ENCODE results near the gene MED19. TPM values are rescaled to one million over a fixed set of nuclear protein-coding genes. Genes with fewer than 3 reads are reported as not detected.
A peak's percentile ranks its signal among the peaks of the same experiment; 100 is the strongest.

Gene MED19
- total RNA-seq, 2 experiments from 2014 or later = 13.7 to 14.9 TPM

GRCh38 chr11:57674251-57674650 is 37.8 kb downstream of the MED19 start:
- H3K4me3 Mint-ChIP-seq = no peak overlapping the region
- no peaks in the 10 kb centered on the region for H3K27me3 Mint-ChIP-seq
- peak overlapping the region; percentile 55 for H3K27ac Mint-ChIP-seq
- intact Hi-C loops (cut with DNase I, micrococcal nuclease) = loop anchor here in 1 of 2 experiments (5.0 kb wide), 1 partner anchor 123 kb away; no protein-coding TSS in a partner anchor
- Histone ChIP-seq H3K4me1 (ENCODE audit: insufficient read depth, low read length) (peaks cover 52% of the 10 kb centered on the region), H3K9me3 (ENCODE audit: control insufficient read depth in 1 of 2, insufficient read depth in 1 of 2, low read length in 2 of 2) (no peaks in the 10 kb centered on the region), H3K27ac (ENCODE audit: low read depth in 1 of 2, low read length in 2 of 2) (no peak overlapping the region), H3K27me3 (ENCODE audit: control insufficient read depth in 1 of 2, insufficient read depth in 2 of 2, low read length in 2 of 2) (no peaks in the 10 kb centered on the region), H3K36me3 (ENCODE audit: insufficient read depth, low read length) (peaks cover 65% of the 10 kb centered on the region), H3K4me3 (ENCODE audit: low read length) (no peak overlapping the region)
- TF ChIP-seq CTCF (IDR thresholded peaks at IDR 0.05) = no peak
- ATAC-seq (ENCODE audit: poor library complexity) (no peak), DNase-seq (no peak)
- POLR2A ChIA-PET = no interaction called here
- H3K36me3 Mint-ChIP-seq (ENCODE audit: low read depth) = peaks cover 65% of the 10 kb centered on the region
- no peaks in the 10 kb centered on the region for H3K9me3 Mint-ChIP-seq
- CTCF ChIA-PET = interaction anchor here (1.2 kb wide), 1 partner anchor 107 kb away, joined by 7 read pairs; the partner anchor contains the start of gene UBE2L6
- H3K4me1 Mint-ChIP-seq (ENCODE audit: low read depth) = peaks cover 81% of the 10 kb centered on the region

GRCh38 chr11:57668434-57668782 is 43.6 kb downstream of the MED19 start:
- POLR2A ChIA-PET = interaction anchor here (0.6 to 2.2 kb wide), 7 partner anchors 9 to 910 kb away, joined by 3 to 20 read pairs (median 5); partner anchors contain the start of genes MED19, SELENOH, TMX2 and UBE2L6
- Mint-ChIP-seq H3K36me3 (ENCODE audit: low read depth) (peaks cover 46% of the 10 kb centered on the region), H3K27me3 (no peaks in the 10 kb centered on the region), H3K4me1 (ENCODE audit: low read depth) (peaks cover 60% of the 10 kb centered on the region), H3K4me3 (peak overlapping the region; percentile 89), H3K27ac (peak overlapping the region; percentile 95), H3K9me3 (no peaks in the 10 kb centered on the region)
- no peaks in the 10 kb centered on the region for H3K9me3 ChIP-seq (ENCODE audit: control insufficient read depth in 1 of 2, insufficient read depth in 1 of 2, low read length in 2 of 2)
- DNase-seq (peak in 5 of 14 experiments; percentile 17 to 65 (median 46)), ATAC-seq (ENCODE audit: poor library complexity) (no peak)
- peaks cover 25% of the 10 kb centered on the region for H3K36me3 ChIP-seq (ENCODE audit: insufficient read depth, low read length)
- H3K27ac ChIP-seq (ENCODE audit: low read depth in 1 of 2, low read length in 2 of 2) = peak overlapping the region; percentile 98
- CTCF ChIA-PET = no interaction called here
- H3K4me1 ChIP-seq (ENCODE audit: insufficient read depth, low read length) = peaks cover 35% of the 10 kb centered on the region
- intact Hi-C loops (cut with DNase I, micrococcal nuclease) = loop anchor here (1.0 to 10.0 kb wide), 6 partner anchors 44 to 1474 kb away; partner anchors contain the start of genes FAM111A (in 1 of the 2), MED19 (in 1 of the 2), P2RX3 (in 1 of the 2) and SELENOH (in 1 of the 2)
- no peaks in the 10 kb centered on the region for H3K27me3 ChIP-seq (ENCODE audit: control insufficient read depth in 1 of 2, insufficient read depth in 2 of 2, low read length in 2 of 2)
- no peak for TF ChIP-seq CTCF (IDR thresholded peaks at IDR 0.05)
- peak overlapping the region; percentile 87 for H3K4me3 ChIP-seq (ENCODE audit: low read length)

DNA sequence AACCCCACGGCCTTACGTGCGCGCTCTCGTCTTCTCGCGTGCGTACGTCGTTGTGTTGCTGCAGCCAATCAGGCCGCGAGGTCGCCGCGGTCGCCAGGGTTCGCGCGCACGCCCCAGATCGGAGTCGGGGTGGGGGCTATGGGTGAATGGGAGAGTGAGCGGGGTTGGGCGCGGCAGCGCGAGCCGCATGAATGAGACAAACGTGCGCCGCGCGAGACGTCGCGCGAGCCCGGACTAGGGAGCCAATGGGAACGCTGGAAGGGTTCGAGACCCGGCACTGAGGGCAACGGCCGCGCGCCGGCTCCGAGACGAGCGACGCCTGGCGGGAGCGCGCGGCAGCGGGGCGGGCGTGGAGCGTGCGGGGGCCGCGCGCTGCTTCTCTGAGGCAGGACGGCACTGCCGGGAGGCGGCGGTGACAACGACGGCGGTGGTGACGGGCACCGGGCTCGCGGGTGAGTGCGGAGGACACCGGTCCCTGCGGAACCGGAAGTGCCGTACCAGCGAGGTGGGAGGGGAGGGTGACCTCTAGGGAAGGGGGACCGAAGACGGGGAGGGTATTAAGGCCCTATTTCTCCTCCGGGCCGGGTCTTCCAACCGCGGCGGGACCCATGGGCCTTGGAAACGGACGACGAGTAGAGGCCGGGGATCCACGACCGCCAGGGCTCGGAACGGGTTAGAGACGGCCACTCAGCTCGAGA is 44.1 kb downstream of the MED19 start, which contains the start of gene ZDHHC5:
ZDHHC5 (plus strand) TSS at position 379 of the 698 bp plus-strand sequence. CDS start 4,977 bp downstream, outside the sequence.
- intact Hi-C loops (cut with DNase I, micrococcal nuclease) = loop anchor here (1.0 to 10.0 kb wide), 10 partner anchors 11 to 1474 kb away; partner anchors contain the start of genes MED19 (in 2 of the 2), SELENOH (in 2 of the 2), TMX2 (in 2 of the 2) and CLP1 (in 1 of the 2)
- Histone ChIP-seq H3K9me3 (ENCODE audit: control insufficient read depth in 1 of 2, insufficient read depth in 1 of 2, low read length in 2 of 2) (no peaks in the 10 kb centered on the region), H3K36me3 (ENCODE audit: insufficient read depth, low read length) (peaks cover 22% of the 10 kb centered on the region), H3K27me3 (ENCODE audit: control insufficient read depth in 1 of 2, insufficient read depth in 2 of 2, low read length in 2 of 2) (no peaks in the 10 kb centered on the region), H3K4me1 (ENCODE audit: insufficient read depth, low read length) (peaks cover 32% of the 10 kb centered on the region), H3K27ac (ENCODE audit: low read depth in 1 of 2, low read length in 2 of 2) (peak within 1 kb of the TSS; percentile 98), H3K4me3 (ENCODE audit: low read length) (peak within 1 kb of the TSS; percentile 87)
- Mint-ChIP-seq H3K27ac (peak within 1 kb of the TSS; percentile 95), H3K4me3 (peak within 1 kb of the TSS; percentile 89), H3K27me3 (no peaks in the 10 kb centered on the region), H3K9me3 (no peaks in the 10 kb centered on the region), H3K4me1 (ENCODE audit: low read depth) (peaks cover 55% of the 10 kb centered on the region), H3K36me3 (ENCODE audit: low read depth) (peaks cover 42% of the 10 kb centered on the region)
- ChIA-PET CTCF (interaction anchor here (0.9 kb wide), 1 partner anchor 27 kb away, joined by 3 read pairs; no protein-coding TSS in a partner anchor), POLR2A (interaction anchor here (0.6 to 2.2 kb wide), 12 partner anchors 9 to 910 kb away, joined by 3 to 20 read pairs (median 4); partner anchors contain the start of genes CLP1, MED19, SELENOH and TMX2)
- peak; percentile 98 to 100 (median 100) for DNase-seq
- peak; percentile 83 for ATAC-seq (ENCODE audit: poor library complexity)
- peak; percentile 52 for TF ChIP-seq CTCF (IDR thresholded peaks at IDR 0.05)

Measured in CD4-positive, alpha-beta T cell (primary cell).